Activated naive CD4-positive, alpha-beta T cell treated with anti-CD3 and anti-CD28 coated beads, Interleukin-2, amount 50 U/mL, for 16 hours (primary cell): ENCODE measurements around the gene CFAP91.
"Not testable (repeated sequence)": the region's sequence is repeated elsewhere in the genome, so short reads cannot be mapped to it uniquely, and the experiment has no call there.

Experiments
- DNase-seq: peaks from one replicate; pipeline ENCODE4 v3.0.0-alpha.2; 2020

CFAP91 gene

GRCh38 chr3:119678209-119678608, 24.6 kb upstream of the CFAP91 start:
- not testable (repeated sequence) for DNase-seq

DNA sequence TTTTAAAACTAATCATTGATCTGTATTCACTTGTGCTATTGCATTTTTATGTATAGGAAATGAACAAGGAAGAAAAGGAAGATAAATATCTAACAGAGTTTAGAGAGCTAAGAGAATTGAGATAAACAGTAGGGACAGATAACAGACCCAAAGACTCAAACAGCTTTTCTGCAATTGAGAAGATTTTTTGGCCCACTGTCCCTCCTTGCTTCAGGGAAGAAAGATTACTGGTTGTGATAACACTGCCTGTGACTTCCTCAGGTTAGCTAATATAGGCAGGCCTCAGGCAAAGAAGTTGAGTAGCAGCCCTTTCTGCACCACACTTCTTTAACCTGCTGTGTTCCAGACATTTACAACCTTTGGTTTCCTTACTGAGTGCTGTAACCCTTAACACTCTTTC, 22.9 kb upstream of the CFAP91 start:
- DNase-seq: no peak

- no peak for DNase-seq
These were observed 21.5 kb upstream of the CFAP91 start for GRCh38 chr3:119681279-119681678.

- DNase-seq: no peak
These were observed 19.4 kb upstream of the CFAP91 start for GRCh38 chr3:119683421-119683820.

DNA sequence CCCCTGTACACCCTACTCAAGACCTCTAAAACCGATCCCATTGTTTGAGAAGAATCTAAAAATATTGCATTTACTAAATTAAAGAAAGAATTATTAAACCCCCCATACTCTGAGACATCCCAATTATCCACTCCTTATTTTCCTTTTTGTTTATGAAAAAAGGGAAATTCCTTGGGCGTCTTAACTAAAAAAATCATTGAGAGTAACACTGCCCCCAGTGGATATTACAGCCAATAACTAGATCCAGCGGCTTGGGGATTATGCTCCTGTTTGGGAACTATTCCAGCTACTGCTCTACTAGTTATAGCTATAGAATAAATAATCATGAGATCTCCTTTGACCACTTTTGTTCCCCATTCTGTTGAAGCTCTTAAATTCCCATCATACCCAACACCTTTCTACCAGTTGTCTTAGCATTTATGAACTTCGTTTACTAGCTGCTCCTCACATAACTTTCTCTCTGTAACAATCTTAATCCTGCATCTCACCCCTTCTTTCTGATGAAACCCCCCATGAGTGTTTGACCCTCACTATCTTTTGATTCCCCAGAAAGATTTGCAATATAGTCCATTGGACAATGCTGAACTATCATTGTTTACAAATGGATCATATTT, 12.7 kb upstream of the CFAP91 start:
- DNase-seq: no peak

GRCh38 chr3:119695480-119695879, 7.3 kb upstream of the CFAP91 start:
- no peak for DNase-seq

DNA sequence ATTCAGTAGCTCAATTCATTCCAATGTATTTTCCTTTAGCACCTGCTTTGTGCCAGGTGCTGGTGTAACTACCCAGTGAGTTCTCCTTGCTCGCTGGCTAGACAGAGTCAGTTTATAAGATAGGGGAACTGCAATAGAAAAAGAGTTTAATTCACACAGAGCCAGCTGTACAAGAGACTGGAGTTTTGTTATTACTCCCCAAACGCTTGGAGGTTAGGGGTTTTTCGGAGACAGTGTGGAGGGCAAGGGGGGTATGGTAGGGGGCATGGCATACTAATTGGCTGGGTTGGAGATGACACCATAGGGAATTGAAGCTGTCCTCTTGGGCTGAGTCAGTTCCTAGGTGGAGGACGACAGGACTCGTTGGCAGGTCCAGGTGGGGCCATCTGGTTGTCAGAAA, 5.4 kb upstream of the CFAP91 start:
- DNase-seq: no peak

GRCh38 chr3:119700269-119700919, 2.4 kb upstream of the CFAP91 start:
- DNase-seq: no peak

DNA sequence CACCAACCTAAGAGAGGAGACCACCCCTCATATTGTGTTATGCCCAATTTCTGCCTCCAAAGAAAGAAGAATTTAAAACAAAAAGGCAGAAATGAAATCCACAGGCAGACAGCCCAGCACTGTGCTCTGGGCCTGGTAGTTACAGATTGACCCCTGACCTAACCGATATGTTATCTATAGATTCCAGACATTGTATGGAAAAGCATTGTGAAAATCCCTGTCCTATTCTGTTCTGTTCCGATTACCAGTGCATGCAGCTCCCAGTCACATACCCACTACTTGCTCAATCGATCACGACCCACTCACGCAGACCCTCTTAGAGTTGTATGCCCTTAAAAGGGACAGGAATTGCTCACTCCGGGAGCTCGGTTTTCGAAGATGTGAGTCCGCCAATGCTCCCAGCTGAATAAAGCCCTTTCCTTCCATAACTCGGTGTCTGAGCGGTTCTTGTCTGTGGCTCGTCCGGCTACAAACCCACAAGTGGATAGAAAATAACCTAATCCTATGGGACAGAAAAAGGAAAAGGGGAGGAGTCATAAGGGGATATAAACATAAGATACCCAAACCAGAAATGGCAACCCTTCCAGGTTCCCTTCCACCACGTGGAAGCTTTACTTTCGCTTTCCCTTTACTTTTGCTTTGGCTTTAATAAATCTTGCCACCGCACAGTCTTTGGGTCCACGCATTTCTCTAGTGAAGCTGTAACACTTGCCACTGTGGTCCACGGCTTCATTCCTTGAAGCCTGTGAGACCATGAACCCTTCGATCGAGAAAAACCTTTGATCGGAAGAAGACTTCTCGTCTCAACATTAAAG, 1.7 kb upstream of the CFAP91 start:
- no peak for DNase-seq

- no peak for DNase-seq
These were observed 1.2 kb downstream of the CFAP91 start for GRCh38 chr3:119703820-119704531.

DNA sequence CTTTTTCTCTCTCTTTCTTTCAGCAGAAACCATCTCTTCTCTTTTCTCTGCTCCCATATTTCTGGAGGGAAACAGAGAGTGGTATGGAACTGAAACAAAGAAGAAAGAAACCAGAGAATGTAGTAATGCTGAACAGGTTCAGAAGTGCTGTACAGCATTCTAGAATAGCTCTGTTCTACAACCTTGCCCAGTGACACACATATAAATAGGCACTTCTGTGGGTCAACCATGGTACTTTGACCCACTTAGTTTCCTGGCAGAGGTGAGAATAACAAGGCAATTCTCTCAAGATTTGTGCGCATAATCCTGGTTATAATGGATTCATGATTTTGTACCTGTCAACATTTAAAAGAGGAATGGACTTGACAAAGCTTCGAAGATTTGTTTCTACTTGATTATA, 12.3 kb downstream of the CFAP91 start:
- no peak for DNase-seq

DNA sequence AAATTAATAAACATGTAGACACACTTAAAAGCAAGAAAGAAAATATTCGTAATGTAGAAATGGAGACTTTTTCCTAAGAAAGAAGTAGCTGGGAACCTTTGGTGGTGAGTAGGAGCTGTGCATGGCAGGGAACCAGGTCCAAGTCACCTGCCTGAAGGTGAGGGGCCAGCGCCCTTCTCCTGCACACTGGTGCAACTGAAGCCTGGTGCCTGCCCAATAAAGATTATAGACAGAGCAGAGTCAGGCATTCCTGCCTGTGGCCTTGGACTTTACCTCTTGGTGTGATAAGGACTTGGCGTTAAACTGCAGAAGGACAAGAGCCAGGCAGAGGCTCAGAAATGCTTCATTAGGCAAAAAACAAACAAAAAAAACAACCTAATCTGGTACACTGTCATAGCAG, 14.2 kb downstream of the CFAP91 start:
- DNase-seq: no peak

DNA sequence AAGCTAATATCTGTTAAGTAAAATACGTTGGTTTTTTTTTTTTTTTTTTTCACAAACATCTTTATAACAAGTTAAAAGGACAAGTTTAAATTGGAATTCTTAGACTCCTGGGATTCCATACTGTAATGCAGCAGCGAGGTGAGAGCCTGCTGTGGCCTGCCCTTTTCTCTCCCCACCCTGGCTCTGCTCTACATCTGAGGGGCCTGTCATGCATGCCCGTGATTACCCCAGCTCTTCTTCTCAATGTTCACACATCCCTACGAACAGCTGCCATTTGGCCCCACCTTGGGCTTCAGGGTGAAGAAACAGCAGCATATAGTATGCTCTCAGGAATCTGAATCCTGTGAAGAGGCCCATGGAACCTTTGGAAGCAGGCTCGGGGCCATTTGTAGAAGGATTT, 14.7 kb downstream of the CFAP91 start:
- no peak for DNase-seq

GRCh38 chr3:119723022-119723421, 20.2 kb downstream of the CFAP91 start:
- DNase-seq: no peak

GRCh38 chr3:119726909-119727308, 24.1 kb downstream of the CFAP91 start:
- DNase-seq: no peak

DNA sequence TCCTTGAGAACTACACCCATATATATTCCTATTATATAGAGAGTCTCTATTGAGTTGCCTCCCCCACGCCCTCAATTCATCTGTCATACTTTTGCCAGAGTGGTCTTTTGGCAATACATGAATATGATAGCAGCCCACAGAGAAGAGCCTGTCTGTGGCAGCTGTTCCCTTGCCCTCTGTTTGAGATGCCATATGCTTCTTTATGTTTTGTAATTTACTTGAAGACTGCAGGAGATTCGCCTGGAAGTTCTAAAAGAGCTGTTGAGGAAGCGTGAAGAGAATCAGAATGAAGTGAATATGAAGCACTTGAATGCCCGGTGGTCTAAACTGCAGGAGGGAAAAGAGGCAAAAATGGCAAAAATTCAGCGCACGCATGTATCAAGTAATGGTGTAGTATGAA, 27.2 kb downstream of the CFAP91 start:
- no peak for DNase-seq

GRCh38 chr3:119731560-119732343, 28.9 kb downstream of the CFAP91 start:
- DNase-seq: no peak

DNA sequence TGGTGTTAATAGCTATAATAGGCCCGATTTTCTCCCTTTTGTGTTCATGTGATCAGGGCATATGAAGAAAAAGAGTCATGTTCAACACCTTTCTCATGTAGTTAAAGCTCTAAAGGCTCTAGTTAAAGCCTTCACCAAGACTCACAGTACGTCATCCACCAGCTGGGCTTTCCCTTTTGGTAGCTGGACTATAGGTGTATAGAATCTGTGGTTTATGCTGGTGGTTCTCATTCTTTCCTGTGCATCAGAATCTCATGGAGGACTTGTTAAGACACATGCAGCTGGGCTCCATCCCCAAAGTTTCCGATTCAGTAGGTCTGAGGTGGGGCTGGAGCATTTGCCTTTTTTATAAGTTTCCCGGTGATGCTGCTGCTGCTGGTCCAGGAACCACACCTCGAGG, 31.0 kb downstream of the CFAP91 start:
- DNase-seq: no peak

GRCh38 chr3:119738741-119739140, 35.9 kb downstream of the CFAP91 start:
- DNase-seq: no peak

GRCh38 chr3:119741657-119742590, 39.1 kb downstream of the CFAP91 start:
- DNase-seq: no peak

DNA sequence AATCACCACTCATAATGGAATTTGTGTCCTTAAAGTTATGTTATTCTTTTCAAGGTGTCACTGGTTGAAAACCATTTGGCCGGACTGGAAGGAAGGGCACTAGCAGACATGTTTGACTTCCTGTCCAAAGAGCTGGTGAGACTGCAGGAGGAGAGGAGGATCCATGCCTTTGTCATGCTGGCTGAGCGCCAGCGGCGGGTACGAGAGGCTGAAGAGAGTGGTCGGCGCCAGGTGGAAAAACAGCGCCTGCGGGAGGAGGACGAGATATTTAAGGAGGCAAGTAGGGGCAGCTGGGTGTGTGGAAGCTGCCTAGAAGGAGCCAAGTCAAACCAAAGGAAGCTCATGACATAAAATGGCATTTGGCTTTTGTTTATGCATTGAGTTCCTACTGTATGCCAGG, 41.1 kb downstream of the CFAP91 start:
- DNase-seq: no peak

- no peak for DNase-seq
These were observed 43.1 kb downstream of the CFAP91 start for GRCh38 chr3:119745942-119746341.
